OCI-LY7 (cell line): Measurements from ENCODE around the gene SKIL. TPM values are rescaled to one million over a fixed set of nuclear protein-coding genes. Genes with fewer than 3 reads are reported as not detected.

Source experiments
- BruUV-seq: library from RNA; stranded (reverse); fragments of 400-500 nt; replicated peaks from 2 replicates; lab custom pipeline; 2021; lab: Mats Ljungman, UMichigan
- CTCF ChIA-PET: fragments of 300-600 bp; sonication (Branson Sonifier 250); formaldehyde crosslinking; loops from one replicate; lab custom pipeline; 2022; ENCODE audit warnings: antibody characterized with exemption; ENCODE audit not compliant: unreplicated experiment; lab: Charles Lee
- POLR2A ChIA-PET: fragments of 300-600 bp; sonication (Branson Sonifier 250); formaldehyde crosslinking; loops from one replicate; lab custom pipeline; 2022; ENCODE audit warnings: antibody characterized with exemption; lab: Charles Lee
- DNase-seq: peaks from one replicate; pipeline ENCODE4 v3.0.0-alpha.2; 2015; ENCODE audit warnings: low spot score
- H2AFZ ChIP-seq: fragments of 200-600 bp; sonication (generic), shearing (Covaris generic); 2 replicates; pipeline ENCODE4 v1.6.1; 2014; ENCODE audit warnings: mild to moderate bottlenecking, antibody characterized with exemption, low read length, moderate library complexity
- H3K27ac ChIP-seq: fragments of 200-600 bp; sonication (generic); 2 replicates; pipeline ENCODE4 v1.5.1; 2014; ENCODE audit warnings: mixed run types, low read depth, mild to moderate bottlenecking, moderate library complexity, low read length, inconsistent platforms; ENCODE audit not compliant: poor library complexity, severe bottlenecking
- H3K36me3 ChIP-seq: fragments of 200-600 bp; sonication (generic); 2 replicates; pipeline ENCODE4 v1.6.1; 2014; ENCODE audit warnings: mild to moderate bottlenecking, antibody characterized with exemption, low read length, moderate library complexity, mixed read lengths; ENCODE audit not compliant: insufficient read depth
- H3K4me1 ChIP-seq: fragments of 200-600 bp; sonication (generic); 2 replicates; pipeline ENCODE4 v1.5.1; 2014; ENCODE audit warnings: mild to moderate bottlenecking, low read length; ENCODE audit not compliant: insufficient read depth, poor library complexity, severe bottlenecking
- H3K4me2 ChIP-seq: fragments of 200-600 bp; sonication (generic); 2 replicates; pipeline ENCODE4 v1.6.1; 2014; ENCODE audit warnings: mild to moderate bottlenecking, low read length
- H3K4me3 ChIP-seq: fragments of 200-600 bp; sonication (generic); 2 replicates; pipeline ENCODE4 v1.5.1; 2014; ENCODE audit warnings: mild to moderate bottlenecking, low read depth, low read length; ENCODE audit not compliant: poor library complexity, severe bottlenecking
- H3K79me2 ChIP-seq: fragments of 200-600 bp; sonication (generic); 2 replicates; pipeline ENCODE4 v1.6.1; 2016; ENCODE audit warnings: low read depth, mild to moderate bottlenecking, low read length, moderate library complexity, mixed read lengths; ENCODE audit not compliant: insufficient read depth
- H3K9me2 ChIP-seq: fragments of 200-600 bp; sonication (generic); 2 replicates; pipeline ENCODE4 v1.6.1; 2016; ENCODE audit warnings: mild to moderate bottlenecking, low read length, mixed read lengths; ENCODE audit not compliant: insufficient read depth
- H3K9me3 ChIP-seq: fragments of 200-600 bp; sonication (generic); 2 replicates; pipeline ENCODE4 v1.6.1; 2014; ENCODE audit warnings: mild to moderate bottlenecking, mixed run types, low read length, mixed read lengths
- H4K20me1 ChIP-seq: fragments of 200-600 bp; sonication (generic); 2 replicates; pipeline ENCODE4 v1.6.1; 2014; ENCODE audit warnings: mild to moderate bottlenecking, antibody characterized with exemption, low read length, moderate library complexity, mixed read lengths; ENCODE audit not compliant: insufficient read depth
- EZH2phosphoT487 ChIP-seq: fragments of 200-600 bp; sonication (generic); IDR thresholded peaks from 2 replicates; pipeline ENCODE4 v1.6.1; 2018; ENCODE audit warnings: low read depth, borderline replicate concordance, mild to moderate bottlenecking, mixed run types, antibody characterized with exemption, low read length, moderate library complexity, mixed read lengths
- intact Hi-C: fragments of 100-400 bp; cut with micrococcal nuclease; formaldehyde crosslinking; loops from one replicate; pipeline ENCODE4 v1.10.0; 2022; ENCODE audit not compliant: unreplicated experiment
- total RNA-seq, 2 experiments: library from RNA; depleted of rRNA in 1 of 2; stranded (reverse); fragments of >200 nt in 1 of 2; shearing (Covaris generic) in 1 of 2; gene quantifications; 2 replicates each; pipeline ENCODE4 v1.2.3, GENCODE V29; 2014 to 2022
- TF ChIP-seq, protein P1 (sequence below): fragments of 200-600 bp; sonication (generic); conservative IDR thresholded peaks from 2 replicates; pipeline ENCODE4 v1.5.1; 2014; ENCODE audit warnings: mild to moderate bottlenecking, antibody characterized with exemption, low read length, moderate library complexity, mixed read lengths

SKIL gene
- total RNA-seq, 2 experiments from 2014 or later, result 60.9 to 86.3 TPM

DNA sequence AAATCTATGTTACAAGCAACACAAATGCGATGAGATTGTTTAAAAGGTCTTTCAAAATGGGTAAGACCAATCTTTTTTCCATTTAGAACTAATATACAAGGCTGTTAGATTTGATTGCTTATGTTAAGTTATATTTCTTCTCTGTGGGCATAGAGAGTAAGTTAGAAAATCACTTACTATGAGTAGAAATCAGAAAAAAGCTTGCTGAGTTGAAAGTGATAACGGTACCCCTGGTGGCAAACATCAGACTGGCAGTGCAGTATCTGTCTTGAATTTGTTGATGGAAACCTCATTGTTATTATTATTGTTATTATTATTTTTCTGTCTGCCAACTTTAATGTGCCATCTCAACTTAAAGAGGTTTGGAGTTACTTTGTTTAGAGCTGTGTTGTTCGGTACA lies 73.5 kb downstream of the SKIL start:
- CTCF ChIA-PET, result no interaction called here
- Histone ChIP-seq H3K4me1 (no peaks in the 10 kb centered on the region), H3K4me2 (no peak overlapping the region), H3K36me3 (no peaks in the 10 kb centered on the region), H3K9me3 (no peaks in the 10 kb centered on the region), H3K27ac (no peak overlapping the region), H3K79me2 (no peaks in the 10 kb centered on the region), H2AFZ (no peak overlapping the region), H4K20me1 (no peaks in the 10 kb centered on the region), H3K9me2 (no peaks in the 10 kb centered on the region), H3K4me3 (no peak overlapping the region)
- POLR2A ChIA-PET, result interaction anchor here (0.8 to 1.1 kb wide), 2 partner anchors 13 to 21 kb away, joined by 3 read pairs; no protein-coding TSS in a partner anchor
- DNase-seq, result no peak
- intact Hi-C loops, result no loop called here
- TF ChIP-seq EZH2phosphoT487, result no peak
- TF ChIP-seq, protein P1, sequence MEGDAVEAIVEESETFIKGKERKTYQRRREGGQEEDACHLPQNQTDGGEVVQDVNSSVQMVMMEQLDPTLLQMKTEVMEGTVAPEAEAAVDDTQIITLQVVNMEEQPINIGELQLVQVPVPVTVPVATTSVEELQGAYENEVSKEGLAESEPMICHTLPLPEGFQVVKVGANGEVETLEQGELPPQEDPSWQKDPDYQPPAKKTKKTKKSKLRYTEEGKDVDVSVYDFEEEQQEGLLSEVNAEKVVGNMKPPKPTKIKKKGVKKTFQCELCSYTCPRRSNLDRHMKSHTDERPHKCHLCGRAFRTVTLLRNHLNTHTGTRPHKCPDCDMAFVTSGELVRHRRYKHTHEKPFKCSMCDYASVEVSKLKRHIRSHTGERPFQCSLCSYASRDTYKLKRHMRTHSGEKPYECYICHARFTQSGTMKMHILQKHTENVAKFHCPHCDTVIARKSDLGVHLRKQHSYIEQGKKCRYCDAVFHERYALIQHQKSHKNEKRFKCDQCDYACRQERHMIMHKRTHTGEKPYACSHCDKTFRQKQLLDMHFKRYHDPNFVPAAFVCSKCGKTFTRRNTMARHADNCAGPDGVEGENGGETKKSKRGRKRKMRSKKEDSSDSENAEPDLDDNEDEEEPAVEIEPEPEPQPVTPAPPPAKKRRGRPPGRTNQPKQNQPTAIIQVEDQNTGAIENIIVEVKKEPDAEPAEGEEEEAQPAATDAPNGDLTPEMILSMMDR, result peak; percentile 35; the same call in 1 of the 2 replicates
- no TSS peak for BruUV-seq

GRCh38 chr3:170432416-170432815 lies 74.9 kb downstream of the SKIL start:
- POLR2A ChIA-PET, result interaction anchor here (0.6 kb wide), 3 partner anchors 48 to 375 kb away, joined by 3 read pairs; no protein-coding TSS in a partner anchor
- Histone ChIP-seq H3K9me3 (no peaks in the 10 kb centered on the region), H4K20me1 (no peaks in the 10 kb centered on the region), H3K4me1 (no peaks in the 10 kb centered on the region), H3K4me2 (no peak overlapping the region), H3K4me3 (no peak overlapping the region), H3K27ac (no peak overlapping the region), H3K9me2 (no peaks in the 10 kb centered on the region), H3K79me2 (no peaks in the 10 kb centered on the region), H3K36me3 (no peaks in the 10 kb centered on the region), H2AFZ (no peak overlapping the region)
- CTCF ChIA-PET, result no interaction called here
- intact Hi-C loops, result no loop called here
- TF ChIP-seq, protein P1, result no peak
- TF ChIP-seq EZH2phosphoT487, result no peak
- BruUV-seq, result no TSS peak
- no peak for DNase-seq

- Histone ChIP-seq H4K20me1 (no peaks in the 10 kb centered on the region), H3K9me3 (no peaks in the 10 kb centered on the region), H3K4me2 (no peak overlapping the region), H3K36me3 (no peaks in the 10 kb centered on the region), H3K9me2 (no peaks in the 10 kb centered on the region), H3K4me1 (no peaks in the 10 kb centered on the region), H3K27ac (no peak overlapping the region), H3K4me3 (no peak overlapping the region), H2AFZ (no peak overlapping the region), H3K79me2 (no peaks in the 10 kb centered on the region)
- BruUV-seq, result no TSS peak
- DNase-seq, result no peak
- intact Hi-C loops, result no loop called here
- POLR2A ChIA-PET, result interaction anchor here (0.6 to 0.7 kb wide), 3 partner anchors 26 to 1132 kb away, joined by 3 to 6 read pairs (median 4); no protein-coding TSS in a partner anchor
- TF ChIP-seq, protein P1, result no peak
- no peak for TF ChIP-seq EZH2phosphoT487
- CTCF ChIA-PET, result no interaction called here
Observed at GRCh38 chr3:170436697-170437096, 79.2 kb downstream of the SKIL start.
